Neuron (in vitro differentiated cells): ENCODE data around the gene BMERB1.

ENCODE experiments used
- H2AFZ ChIP-seq: one replicate; pipeline ENCODE4 v1.6.1; 2013; ENCODE audit warnings: low read depth, mild to moderate bottlenecking, inconsistent platforms, low read length, moderate library complexity
- H3K27me3 ChIP-seq: one replicate; pipeline ENCODE4 v1.6.1; 2013; ENCODE audit warnings: low read length; ENCODE audit not compliant: insufficient read depth
- H3K36me3 ChIP-seq: one replicate; pipeline ENCODE4 v1.6.1; 2013; ENCODE audit warnings: low read length; ENCODE audit not compliant: insufficient read depth
- H3K4me1 ChIP-seq: one replicate; pipeline ENCODE4 v1.6.1; 2013; ENCODE audit warnings: low read length; ENCODE audit not compliant: insufficient read depth
- H3K4me3 ChIP-seq: 2 replicates; pipeline ENCODE4 v1.5.1; 2013; ENCODE audit warnings: mild to moderate bottlenecking, low read length, moderate library complexity
- H3K9me3 ChIP-seq: one replicate; pipeline ENCODE4 v1.6.1; 2013; ENCODE audit warnings: low read length

Gene BMERB1

DNA sequence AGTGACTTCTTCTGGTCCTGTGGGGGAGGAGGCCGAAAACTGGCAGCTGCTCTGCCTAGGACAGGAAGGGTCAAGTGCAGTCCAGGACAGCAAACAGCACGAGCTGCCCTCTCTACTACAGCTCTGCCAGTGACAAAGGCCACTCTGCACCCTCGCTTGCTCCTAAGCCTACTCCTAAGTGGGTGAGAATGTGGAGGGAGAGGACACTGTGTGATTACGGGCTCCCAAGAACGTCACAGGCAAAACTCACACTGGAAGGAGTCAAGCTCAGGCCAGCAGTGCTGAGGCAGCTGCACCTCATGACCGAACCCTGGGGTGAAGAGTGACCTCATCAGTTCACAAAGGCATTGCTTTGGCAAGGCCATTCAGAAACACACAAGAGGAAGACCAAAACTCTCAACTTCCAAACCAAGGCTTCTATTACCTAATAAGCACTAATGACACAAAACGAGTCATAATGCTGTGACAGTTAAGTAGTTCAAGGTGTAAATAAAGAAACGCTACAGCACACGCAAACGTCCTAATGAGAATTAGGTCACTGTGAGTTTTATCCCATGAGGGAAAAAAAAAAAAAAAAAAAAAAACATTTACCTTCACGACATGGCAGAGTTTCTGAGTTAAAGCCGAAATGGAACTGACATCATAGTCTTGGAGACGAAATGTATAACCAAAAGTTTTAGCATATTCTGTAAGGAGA is 173.5 kb downstream of the BMERB1 start:
- Histone ChIP-seq H3K4me3 (no peak overlapping the region), H3K9me3 (no peaks in the 10 kb centered on the region), H2AFZ (no peak overlapping the region), H3K4me1 (no peaks in the 10 kb centered on the region), H3K36me3 (peaks cover 90% of the 10 kb centered on the region), H3K27me3 (no peaks in the 10 kb centered on the region)

GRCh38 chr16:15608398-15609285 is 174.3 kb downstream of the BMERB1 start:
- peaks cover 86% of the 10 kb centered on the region for H3K36me3 ChIP-seq
- no peaks in the 10 kb centered on the region for H3K4me1 ChIP-seq
- H3K9me3 ChIP-seq = no peaks in the 10 kb centered on the region
- no peak overlapping the region for H2AFZ ChIP-seq
- no peaks in the 10 kb centered on the region for H3K27me3 ChIP-seq
- H3K4me3 ChIP-seq = no peak overlapping the region

DNA sequence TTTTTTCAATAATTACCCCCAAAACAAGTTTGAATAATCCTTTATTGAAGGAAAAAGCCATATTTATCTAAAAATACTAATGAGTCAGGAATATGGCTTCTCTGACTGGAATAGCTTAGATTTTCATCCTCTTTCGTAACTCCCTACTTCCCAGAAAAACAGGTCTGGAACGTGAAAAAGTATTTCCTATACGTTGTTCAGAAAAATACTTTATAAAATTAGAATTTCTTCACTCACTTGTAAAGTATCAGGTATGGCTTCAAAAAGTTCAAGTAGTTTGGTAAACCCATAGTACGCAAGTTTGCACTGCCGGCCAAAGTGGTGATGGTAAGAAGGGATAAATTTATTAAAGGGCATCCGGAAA is 174.9 kb downstream of the BMERB1 start:
- Histone ChIP-seq H3K4me3 (no peak overlapping the region), H3K4me1 (no peaks in the 10 kb centered on the region), H2AFZ (no peak overlapping the region), H3K9me3 (no peaks in the 10 kb centered on the region), H3K36me3 (peaks cover 83% of the 10 kb centered on the region), H3K27me3 (no peaks in the 10 kb centered on the region)

DNA sequence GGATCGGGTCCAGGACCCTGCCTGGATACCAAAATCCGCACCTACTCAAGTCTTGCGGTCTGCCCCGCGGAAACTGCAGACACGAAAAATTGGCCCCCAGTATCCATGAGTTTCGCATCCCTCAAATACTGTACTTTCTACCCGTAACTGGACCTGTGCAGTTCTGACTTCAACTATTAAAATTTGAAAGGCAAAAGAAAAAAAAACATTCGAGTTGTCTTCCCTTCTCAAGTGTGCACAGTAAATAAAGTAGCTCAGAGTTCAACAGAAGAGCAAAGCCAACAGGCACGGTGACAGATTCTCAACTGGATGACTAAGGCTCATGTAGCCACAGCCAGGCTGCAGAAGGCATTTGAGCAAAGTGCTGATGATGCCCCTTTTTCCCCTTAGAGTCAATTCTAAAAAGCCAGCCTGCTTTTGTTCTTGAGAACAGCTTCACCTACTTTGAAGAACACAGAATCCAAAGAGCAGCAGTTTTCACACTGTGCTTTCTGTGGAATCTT is 176.0 kb downstream of the BMERB1 start:
- Histone ChIP-seq H3K27me3 (no peaks in the 10 kb centered on the region), H3K4me3 (no peak overlapping the region), H2AFZ (no peak overlapping the region), H3K36me3 (peaks cover 78% of the 10 kb centered on the region), H3K4me1 (no peaks in the 10 kb centered on the region), H3K9me3 (no peaks in the 10 kb centered on the region)

DNA sequence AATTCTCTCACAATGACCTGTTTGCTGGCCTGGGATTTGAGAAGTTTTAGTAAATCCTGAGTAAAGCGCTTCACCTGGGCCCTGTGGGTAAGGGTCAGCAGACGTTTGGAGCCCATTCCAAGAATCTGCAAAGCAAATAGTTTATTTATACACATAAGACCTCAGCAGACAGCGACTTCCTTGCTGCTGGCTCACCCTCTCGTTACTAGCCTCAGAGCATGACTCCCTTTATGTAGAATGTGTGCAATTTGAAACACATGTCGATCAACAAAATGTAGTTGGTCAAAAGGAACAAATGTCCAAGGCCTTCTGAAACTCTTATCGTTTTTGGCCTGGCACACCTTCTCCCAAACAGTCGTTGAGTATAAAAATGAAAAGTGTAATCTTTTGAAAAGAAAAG is 177.2 kb downstream of the BMERB1 start:
- Histone ChIP-seq H2AFZ (no peak overlapping the region), H3K4me3 (no peak overlapping the region), H3K9me3 (no peaks in the 10 kb centered on the region), H3K4me1 (no peaks in the 10 kb centered on the region), H3K27me3 (no peaks in the 10 kb centered on the region), H3K36me3 (peaks cover 80% of the 10 kb centered on the region)

- Histone ChIP-seq H3K9me3 (no peaks in the 10 kb centered on the region), H3K4me1 (no peaks in the 10 kb centered on the region), H3K27me3 (no peaks in the 10 kb centered on the region), H3K4me3 (no peak overlapping the region), H2AFZ (no peak overlapping the region), H3K36me3 (peaks cover 82% of the 10 kb centered on the region)
Observed at GRCh38 chr16:15613676-15614075, 179.3 kb downstream of the BMERB1 start.

DNA sequence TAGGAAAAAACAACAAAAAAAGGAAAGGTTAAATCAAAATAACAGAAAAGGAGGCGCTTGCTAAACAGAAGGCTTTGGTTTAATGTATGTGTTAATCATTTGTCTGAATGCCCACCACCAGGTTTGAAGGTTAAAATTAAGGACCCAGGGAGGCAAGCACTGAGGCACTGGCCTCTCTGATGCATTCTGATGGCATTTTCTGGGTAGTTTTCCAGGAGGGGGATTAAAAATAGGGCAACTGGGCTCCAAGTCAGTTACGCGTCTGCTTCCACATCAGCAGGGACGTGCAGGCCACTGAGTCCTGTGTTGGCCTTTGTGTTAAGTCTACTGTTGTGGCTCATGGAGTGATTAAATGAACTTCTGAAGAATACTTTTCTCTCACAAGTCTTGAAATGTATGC is 181.6 kb downstream of the BMERB1 start:
- Histone ChIP-seq H3K9me3 (no peaks in the 10 kb centered on the region), H2AFZ (no peak overlapping the region), H3K4me3 (no peak overlapping the region), H3K27me3 (no peaks in the 10 kb centered on the region), H3K4me1 (no peaks in the 10 kb centered on the region), H3K36me3 (peaks cover 83% of the 10 kb centered on the region)

- no peaks in the 10 kb centered on the region for H3K27me3 ChIP-seq
- H3K36me3 ChIP-seq = peaks cover 85% of the 10 kb centered on the region
Observed at GRCh38 chr16:15616475-15617165, 182.2 kb downstream of the BMERB1 start.

DNA sequence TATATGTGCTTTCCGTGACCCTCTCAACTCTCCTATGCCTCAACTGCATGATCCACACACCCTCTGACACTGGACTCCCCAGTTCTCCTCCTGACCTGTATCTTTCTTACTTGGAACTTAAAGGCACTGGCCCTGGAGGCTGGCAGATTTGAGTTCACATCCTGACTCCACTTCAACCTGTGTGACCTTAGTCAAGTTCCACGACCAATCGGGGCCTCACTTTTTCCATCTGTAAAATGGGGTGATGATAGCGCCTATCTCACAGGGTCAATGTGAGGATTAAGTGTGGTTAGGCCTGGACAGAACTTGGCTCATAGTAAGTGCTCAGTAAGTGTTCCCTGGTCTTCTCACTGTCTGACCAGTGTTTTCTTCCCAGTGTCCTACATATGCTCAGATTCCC is 183.5 kb downstream of the BMERB1 start:
- H3K27me3 ChIP-seq = no peaks in the 10 kb centered on the region
- H3K36me3 ChIP-seq = peaks cover 84% of the 10 kb centered on the region
- no peak overlapping the region for H3K4me3 ChIP-seq
- no peaks in the 10 kb centered on the region for H3K4me1 ChIP-seq
- H2AFZ ChIP-seq = no peak overlapping the region
- no peaks in the 10 kb centered on the region for H3K9me3 ChIP-seq

More at GRCh38 chr16:15616475-15617165, 182.2 kb downstream of the BMERB1 start:
- Histone ChIP-seq H3K4me3 (no peak overlapping the region), H3K4me1 (no peaks in the 10 kb centered on the region), H2AFZ (no peak overlapping the region), H3K9me3 (no peaks in the 10 kb centered on the region)

GRCh38 chr16:15618392-15618791 is 184.0 kb downstream of the BMERB1 start:
- no peaks in the 10 kb centered on the region for H3K9me3 ChIP-seq
- H3K36me3 ChIP-seq = peaks cover 83% of the 10 kb centered on the region
- no peak overlapping the region for H2AFZ ChIP-seq
- H3K4me1 ChIP-seq = no peaks in the 10 kb centered on the region
- H3K4me3 ChIP-seq = no peak overlapping the region
- H3K27me3 ChIP-seq = no peaks in the 10 kb centered on the region

DNA sequence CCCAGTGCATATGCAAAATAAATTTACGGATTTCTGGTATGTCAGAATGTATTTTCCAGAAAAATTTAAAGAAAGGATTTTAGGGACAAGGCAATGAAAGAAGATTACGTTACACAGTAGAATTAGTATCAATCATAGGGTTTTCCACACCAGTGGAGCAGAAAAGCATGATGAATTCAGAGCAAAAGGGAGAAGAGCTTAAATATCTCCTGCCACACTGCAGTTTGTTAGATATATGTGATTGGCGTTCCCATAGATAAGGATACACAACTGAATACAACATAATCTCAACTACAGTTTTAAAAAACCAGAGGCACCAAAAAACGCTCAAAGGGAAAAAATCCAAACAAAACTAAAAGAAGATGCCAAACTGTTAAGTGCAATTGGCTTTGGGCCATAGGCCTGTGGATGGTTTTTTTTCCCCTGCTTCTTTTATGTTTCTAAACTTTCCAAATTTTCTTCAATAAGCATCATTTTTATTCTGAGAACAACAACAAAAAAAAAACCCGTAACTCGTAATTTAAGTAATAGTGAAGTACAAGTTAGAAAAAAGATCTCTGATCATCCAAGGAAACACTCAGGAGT is 186.3 kb downstream of the BMERB1 start:
- no peaks in the 10 kb centered on the region for H3K27me3 ChIP-seq
- no peaks in the 10 kb centered on the region for H3K4me1 ChIP-seq
- no peak overlapping the region for H3K4me3 ChIP-seq
- no peaks in the 10 kb centered on the region for H3K9me3 ChIP-seq
- H3K36me3 ChIP-seq = peaks cover 91% of the 10 kb centered on the region
- no peak overlapping the region for H2AFZ ChIP-seq

DNA sequence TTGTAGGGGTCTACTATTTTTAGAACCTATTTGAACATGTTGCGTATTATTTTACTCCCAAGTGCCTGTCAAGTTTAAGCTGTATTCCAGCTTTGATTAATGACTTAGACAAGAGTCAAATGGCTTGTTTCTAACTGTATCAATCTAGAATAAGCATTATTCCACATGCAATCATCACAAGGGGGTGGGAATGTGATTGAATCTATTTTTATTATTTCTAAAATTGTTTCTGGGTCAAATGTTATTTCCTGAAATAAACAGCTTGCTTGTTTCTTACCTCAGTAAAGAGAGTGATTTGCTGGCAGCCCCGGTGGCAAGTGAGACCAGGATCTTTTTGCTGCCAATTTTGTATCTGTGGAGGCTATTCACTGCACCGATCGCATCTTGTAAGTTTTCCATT is 187.1 kb downstream of the BMERB1 start:
- Histone ChIP-seq H3K4me1 (no peaks in the 10 kb centered on the region), H2AFZ (no peak overlapping the region), H3K4me3 (no peak overlapping the region), H3K27me3 (no peaks in the 10 kb centered on the region), H3K9me3 (no peaks in the 10 kb centered on the region), H3K36me3 (peaks cover 90% of the 10 kb centered on the region)

GRCh38 chr16:15621889-15622288 is 187.5 kb downstream of the BMERB1 start:
- H3K27me3 ChIP-seq = no peaks in the 10 kb centered on the region
- no peak overlapping the region for H3K4me3 ChIP-seq
- no peak overlapping the region for H2AFZ ChIP-seq
- H3K4me1 ChIP-seq = no peaks in the 10 kb centered on the region
- H3K9me3 ChIP-seq = no peaks in the 10 kb centered on the region
- H3K36me3 ChIP-seq = peaks cover 85% of the 10 kb centered on the region
